MG63 (cell line): ENCODE results near the gene KRT40. TPM values are rescaled to one million over a fixed set of nuclear protein-coding genes. Genes with fewer than 3 reads are reported as not detected.
"Not testable (repeated sequence)": the region's sequence is repeated elsewhere in the genome, so short reads cannot be mapped to it uniquely, and the experiment has no call there.

Experiments used
- DNase-seq: peaks from one replicate; pipeline ENCODE4 v3.0.0-alpha.2; 2020
- H3K27me3 ChIP-seq: fragments of 250-450 bp; sonication (Bioruptor Pico); 2 replicates; pipeline ENCODE4 v1.5.1; 2020; ENCODE audit warnings: mild to moderate bottlenecking, moderate library complexity
- H3K36me3 ChIP-seq: fragments of 250-450 bp; sonication (Bioruptor Pico); 2 replicates; pipeline ENCODE4 v1.5.1; 2020; ENCODE audit warnings: mild to moderate bottlenecking, moderate library complexity
- H3K4me3 ChIP-seq: fragments of 250-450 bp; sonication (Bioruptor Pico); 2 replicates; pipeline ENCODE4 v1.5.1; 2020; ENCODE audit warnings: mild to moderate bottlenecking, moderate library complexity
- H3K9me3 ChIP-seq: fragments of 250-450 bp; sonication (Bioruptor Pico); 2 replicates; pipeline ENCODE4 v1.5.1; 2020; ENCODE audit warnings: mild to moderate bottlenecking, moderate library complexity
- total RNA-seq: library from RNA; depleted of rRNA; stranded (reverse); fragments of >200 nt; shearing (Covaris generic); gene quantifications from 2 replicates; pipeline ENCODE4 v1.2.3, GENCODE V29; 2014; ENCODE audit warnings: low replicate concordance

The KRT40 gene
- total RNA-seq, 1 experiment from 2014 or later, result not detected

GRCh38 chr17:41004397-41004796, 20.3 kb upstream of the KRT40 start:
- Histone ChIP-seq H3K4me3 (no peak overlapping the region), H3K36me3 (no peaks in the 10 kb centered on the region), H3K9me3 (no peaks in the 10 kb centered on the region), H3K27me3 (no peaks in the 10 kb centered on the region)
- no peak for DNase-seq

DNA sequence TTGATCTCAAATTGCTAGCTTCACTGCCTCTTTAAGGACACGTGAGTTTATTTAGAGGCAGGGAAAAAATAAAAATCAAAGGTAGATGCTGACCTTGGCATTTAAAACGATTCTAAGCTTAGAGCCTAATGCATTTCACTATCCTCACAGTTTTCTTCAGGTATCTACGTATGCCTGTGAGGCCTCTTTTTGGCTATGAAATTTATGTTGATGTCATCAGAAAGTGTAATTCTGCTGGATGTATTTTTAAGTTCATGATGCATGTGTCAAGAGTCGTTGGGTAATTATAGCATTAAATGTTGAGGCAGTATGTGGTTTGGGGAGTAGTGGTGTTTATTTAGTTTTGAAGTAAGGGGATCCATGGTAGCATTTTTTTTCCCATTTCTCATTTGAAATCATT, 19.8 kb upstream of the KRT40 start:
- Histone ChIP-seq H3K9me3 (no peaks in the 10 kb centered on the region), H3K36me3 (no peaks in the 10 kb centered on the region), H3K4me3 (no peak overlapping the region), H3K27me3 (no peaks in the 10 kb centered on the region)
- DNase-seq, result no peak

DNA sequence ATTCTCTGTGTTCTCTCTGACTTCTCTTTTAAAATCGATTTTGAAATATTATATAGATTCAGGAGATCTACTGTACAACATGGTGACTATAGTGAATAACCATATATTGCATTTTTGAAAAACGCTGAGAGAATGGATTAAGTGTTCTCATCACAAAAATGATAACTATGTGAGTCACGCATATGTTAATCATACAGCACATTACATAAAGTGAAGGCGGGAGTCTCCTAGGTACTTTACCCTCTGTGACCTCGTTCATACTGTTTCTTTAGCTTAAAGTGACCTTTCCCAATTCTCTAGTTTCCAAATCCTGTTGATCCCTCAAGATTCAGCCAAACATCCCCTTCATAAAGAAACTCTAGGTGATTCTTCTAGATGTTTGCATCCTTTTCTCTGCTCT, 18.7 kb upstream of the KRT40 start:
- DNase-seq, result no peak
- Histone ChIP-seq H3K4me3 (no peak overlapping the region), H3K36me3 (no peaks in the 10 kb centered on the region), H3K9me3 (no peaks in the 10 kb centered on the region), H3K27me3 (no peaks in the 10 kb centered on the region)

- H3K9me3 ChIP-seq, result no peaks in the 10 kb centered on the region
- no peaks in the 10 kb centered on the region for H3K36me3 ChIP-seq
- H3K4me3 ChIP-seq, result no peak overlapping the region
- no peaks in the 10 kb centered on the region for H3K27me3 ChIP-seq
- no peak for DNase-seq
Observed at GRCh38 chr17:41001795-41002194, 17.7 kb upstream of the KRT40 start.

DNA sequence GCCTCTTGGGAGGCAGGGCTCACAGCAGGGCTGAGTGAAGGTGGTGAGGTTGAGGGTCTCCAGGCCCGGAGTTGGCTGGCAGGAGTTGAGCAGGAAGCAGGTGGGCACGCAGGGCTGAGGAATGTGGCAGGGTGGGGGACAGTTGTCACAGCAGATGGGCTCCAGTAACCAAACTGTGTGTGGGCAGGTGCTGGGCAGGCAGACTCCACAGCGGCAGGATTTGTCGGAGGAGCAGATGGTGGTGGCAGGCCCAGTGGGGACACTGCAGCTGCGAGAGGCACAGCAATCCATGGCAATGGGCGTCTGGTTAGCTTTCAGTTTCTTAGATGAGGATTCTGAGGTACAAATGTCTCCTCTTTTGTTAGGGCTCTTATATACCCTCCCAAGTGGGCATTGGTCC, 15.4 kb upstream of the KRT40 start, which contains the start of gene KRTAP3-2:
Gene KRTAP3-2 (minus strand): TSS at position 344 of the 400 bp plus-strand sequence. CDS start 53 bp downstream, at position 291.
- not testable (repeated sequence) for H3K27me3 ChIP-seq, H3K9me3 ChIP-seq, H3K4me3 ChIP-seq, H3K36me3 ChIP-seq, DNase-seq

- Histone ChIP-seq H3K36me3 (no peaks in the 10 kb centered on the region), H3K4me3 (no peak overlapping the region), H3K27me3 (no peaks in the 10 kb centered on the region), H3K9me3 (no peaks in the 10 kb centered on the region)
- DNase-seq, result no peak
Observed at GRCh38 chr17:40997361-40997760, 13.2 kb upstream of the KRT40 start.

GRCh38 chr17:40996829-40997228, 12.7 kb upstream of the KRT40 start:
- Histone ChIP-seq H3K36me3 (no peaks in the 10 kb centered on the region), H3K4me3 (no peak overlapping the region), H3K27me3 (no peaks in the 10 kb centered on the region), H3K9me3 (no peaks in the 10 kb centered on the region)
- no peak for DNase-seq

- H3K27me3 ChIP-seq, result no peaks in the 10 kb centered on the region
- no peaks in the 10 kb centered on the region; the same call in 1 of the 2 replicates for H3K9me3 ChIP-seq
- no peak overlapping the region for H3K4me3 ChIP-seq
- no peak for DNase-seq
- H3K36me3 ChIP-seq, result no peaks in the 10 kb centered on the region
Observed at GRCh38 chr17:40995116-40995515, 11.0 kb upstream of the KRT40 start.

DNA sequence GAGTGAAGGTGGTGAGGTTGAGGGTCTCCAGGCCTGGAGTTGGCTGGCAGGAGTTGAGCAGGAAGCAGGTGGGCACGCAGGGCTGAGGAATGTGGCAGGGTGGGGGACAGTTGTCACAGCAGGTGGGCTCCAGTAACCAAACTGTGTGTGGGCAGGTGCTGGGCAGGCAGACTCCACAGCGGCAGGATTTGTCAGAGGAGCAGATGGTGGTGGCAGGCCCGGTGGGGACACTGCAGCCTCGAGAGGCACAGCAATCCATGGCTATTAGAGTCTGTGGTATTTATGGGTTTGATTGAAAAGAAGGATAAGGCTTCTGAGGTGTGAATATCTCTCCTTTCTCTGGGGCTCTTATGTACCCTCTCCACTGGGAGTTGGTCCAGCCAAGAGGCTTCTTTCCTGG, 9.7 kb upstream of the KRT40 start, which contains the start of gene KRTAP3-3:
Gene KRTAP3-3 (minus strand): TSS at position 326 of the 400 bp plus-strand sequence. CDS start 67 bp downstream, at position 259.
- DNase-seq, result no peak
- Histone ChIP-seq H3K4me3 (no peak within 1 kb of the TSS), H3K9me3 (no peaks in the 10 kb centered on the region; the same call in 1 of the 2 replicates), H3K27me3 (no peaks in the 10 kb centered on the region), H3K36me3 (no peaks in the 10 kb centered on the region)

DNA sequence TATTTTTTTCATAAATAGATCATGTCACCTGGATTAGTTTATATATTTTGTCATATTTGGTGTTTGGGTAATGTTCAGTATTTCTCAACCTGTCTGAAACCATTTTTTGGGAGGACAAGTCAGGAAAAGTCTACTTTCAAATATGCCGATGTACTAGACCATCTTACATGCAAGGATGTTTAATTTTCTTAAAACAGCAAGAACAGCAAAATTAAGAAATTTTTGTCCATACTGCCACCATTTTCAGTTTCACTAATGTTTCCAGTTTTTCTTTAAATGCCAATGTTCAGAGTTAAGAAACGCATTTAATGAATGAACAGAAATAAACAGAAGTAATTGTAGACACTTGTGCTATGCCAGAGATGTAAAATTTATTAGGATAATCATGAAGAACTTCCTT, 9.0 kb upstream of the KRT40 start:
- no peak overlapping the region for H3K4me3 ChIP-seq
- no peak for DNase-seq
- H3K9me3 ChIP-seq, result no peaks in the 10 kb centered on the region; the same call in 1 of the 2 replicates
- no peaks in the 10 kb centered on the region for H3K36me3 ChIP-seq
- no peaks in the 10 kb centered on the region for H3K27me3 ChIP-seq

DNA sequence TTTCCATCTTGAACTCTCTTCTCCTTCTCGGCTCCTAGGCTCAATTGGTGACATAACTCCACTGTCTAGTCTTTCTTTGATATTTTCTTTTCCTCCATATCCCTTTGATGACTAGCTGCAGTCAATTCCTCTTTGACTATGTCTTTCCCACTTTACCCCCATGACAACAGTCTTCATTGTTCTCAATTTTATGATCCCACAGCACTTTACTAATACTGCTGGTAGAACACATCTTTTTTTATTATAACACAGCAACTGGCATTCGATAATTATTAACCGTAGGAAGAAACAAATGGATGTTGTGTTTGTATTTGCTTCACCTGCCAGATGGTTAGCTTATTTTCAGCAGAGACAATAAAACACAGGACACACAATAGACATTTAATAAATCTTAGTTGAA, 8.5 kb upstream of the KRT40 start:
- H3K9me3 ChIP-seq, result no peaks in the 10 kb centered on the region; the same call in 1 of the 2 replicates
- no peaks in the 10 kb centered on the region for H3K27me3 ChIP-seq
- H3K4me3 ChIP-seq, result no peak overlapping the region
- H3K36me3 ChIP-seq, result no peaks in the 10 kb centered on the region
- no peak for DNase-seq

DNA sequence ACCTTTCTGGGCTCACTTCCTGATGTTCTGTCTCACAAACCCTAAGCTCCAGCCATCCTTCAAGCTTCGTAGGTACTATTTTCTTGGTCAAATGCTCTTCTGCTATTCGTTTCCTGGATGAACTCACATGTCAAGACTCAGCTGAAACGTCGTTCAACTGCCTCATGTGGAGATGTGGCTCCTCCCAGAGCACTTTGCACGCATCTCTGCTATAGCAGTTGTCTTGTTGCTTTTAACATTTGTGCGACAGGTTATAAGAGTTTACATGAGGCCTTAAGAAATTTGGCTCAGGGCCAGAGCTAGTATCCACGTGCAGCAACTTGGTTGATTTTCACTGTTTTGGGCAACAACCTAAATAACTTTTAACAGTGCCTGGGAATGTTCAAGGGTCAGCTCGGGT, 2.8 kb upstream of the KRT40 start:
- H3K27me3 ChIP-seq, result no peaks in the 10 kb centered on the region
- no peak for DNase-seq
- H3K9me3 ChIP-seq, result no peaks in the 10 kb centered on the region; the same call in 1 of the 2 replicates
- H3K36me3 ChIP-seq, result no peaks in the 10 kb centered on the region
- no peak overlapping the region for H3K4me3 ChIP-seq

- Histone ChIP-seq H3K27me3 (no peaks in the 10 kb centered on the region), H3K4me3 (no peak overlapping the region), H3K9me3 (no peaks in the 10 kb centered on the region), H3K36me3 (no peaks in the 10 kb centered on the region)
- DNase-seq, result no peak
Observed at GRCh38 chr17:40981115-40981514, 3.0 kb downstream of the KRT40 start.

- Histone ChIP-seq H3K9me3 (no peaks in the 10 kb centered on the region), H3K4me3 (no peak overlapping the region), H3K36me3 (no peaks in the 10 kb centered on the region), H3K27me3 (no peaks in the 10 kb centered on the region)
- no peak for DNase-seq
Observed at GRCh38 chr17:40980596-40980995, 3.5 kb downstream of the KRT40 start.

DNA sequence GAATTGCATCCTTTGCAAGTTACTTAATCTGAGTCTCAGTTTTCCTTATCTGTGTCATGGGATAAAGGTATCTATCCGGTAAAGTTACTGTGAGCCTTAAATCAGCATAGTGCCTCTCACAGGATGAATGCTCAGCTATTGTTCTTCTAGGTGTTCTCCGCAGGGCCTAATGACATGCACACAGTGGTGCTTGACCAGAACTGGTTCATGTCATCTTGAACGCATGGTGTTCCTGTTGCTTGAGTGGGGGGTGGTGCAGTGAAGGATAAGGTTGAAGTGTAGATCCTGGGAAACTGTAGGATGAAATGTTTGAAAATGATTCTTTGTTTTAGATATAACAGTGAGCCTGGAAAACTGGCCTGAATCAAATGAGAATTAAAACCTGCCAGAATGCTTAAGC, 4.0 kb downstream of the KRT40 start:
- DNase-seq, result no peak
- Histone ChIP-seq H3K36me3 (no peaks in the 10 kb centered on the region), H3K9me3 (no peaks in the 10 kb centered on the region), H3K27me3 (no peaks in the 10 kb centered on the region), H3K4me3 (no peak overlapping the region)

- no peak overlapping the region for H3K4me3 ChIP-seq
Observed at GRCh38 chr17:40978575-40979151, 5.5 kb downstream of the KRT40 start.

DNA sequence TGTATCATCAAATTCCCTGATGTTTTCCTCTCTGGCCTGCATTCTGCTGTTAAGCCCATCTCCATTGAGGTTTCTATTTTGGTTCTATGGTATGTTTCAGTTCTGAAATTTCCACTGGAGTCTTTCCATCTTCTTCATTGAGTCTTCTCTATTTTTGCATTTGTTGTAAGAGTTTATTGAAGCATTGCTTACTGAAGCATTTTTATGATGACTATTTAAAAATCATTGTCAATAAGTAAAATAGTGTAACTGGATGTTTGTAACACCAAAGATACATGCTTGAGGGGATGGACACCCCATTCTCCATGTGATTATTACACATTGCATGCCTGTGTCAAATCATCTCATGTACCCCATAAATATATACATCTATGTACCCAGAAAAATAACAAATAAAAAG, 8.6 kb downstream of the KRT40 start:
- H3K27me3 ChIP-seq, result no peaks in the 10 kb centered on the region
- H3K4me3 ChIP-seq, result no peak overlapping the region
- DNase-seq, result no peak
- no peaks in the 10 kb centered on the region for H3K36me3 ChIP-seq
- H3K9me3 ChIP-seq, result no peaks in the 10 kb centered on the region

More at GRCh38 chr17:40978575-40979151, 5.5 kb downstream of the KRT40 start:
- DNase-seq, result no peak
- Histone ChIP-seq H3K36me3 (no peaks in the 10 kb centered on the region), H3K9me3 (no peaks in the 10 kb centered on the region), H3K27me3 (no peaks in the 10 kb centered on the region)

DNA sequence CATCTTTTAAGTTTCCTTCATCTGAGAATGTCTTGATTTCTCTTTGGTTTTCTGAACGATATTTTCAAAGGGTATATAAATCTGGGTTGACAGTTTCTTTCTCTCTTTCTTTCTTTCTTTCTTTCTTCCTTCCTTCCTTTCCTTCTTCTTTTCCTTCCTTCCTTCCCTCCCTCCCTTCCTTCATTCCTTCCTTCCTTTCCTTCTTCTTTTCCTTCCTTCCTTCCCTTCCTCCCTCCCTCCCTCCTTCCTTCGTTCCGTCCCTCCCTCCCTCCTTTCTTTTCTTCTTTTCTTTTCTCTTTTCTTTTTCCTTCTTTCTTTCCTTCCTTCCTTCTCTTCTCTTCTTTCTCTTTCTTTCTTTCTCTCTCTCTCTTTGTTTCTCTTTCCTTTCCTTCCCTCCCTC, 9.8 kb downstream of the KRT40 start:
- no peaks in the 10 kb centered on the region for H3K36me3 ChIP-seq
- H3K9me3 ChIP-seq, result 0 out of 2 replicates have a peak, but pooled peaks cover 2% of the 10 kb centered on the region
- no peaks in the 10 kb centered on the region for H3K27me3 ChIP-seq
- no peak for DNase-seq
- H3K4me3 ChIP-seq, result no peak overlapping the region
